ENCODE results near the gene ATP6V1D.
"Not testable (repeated sequence)": the region's sequence is repeated elsewhere in the genome, so short reads cannot be mapped to it uniquely, and the experiment has no call there.

Gene ATP6V1D

DNA sequence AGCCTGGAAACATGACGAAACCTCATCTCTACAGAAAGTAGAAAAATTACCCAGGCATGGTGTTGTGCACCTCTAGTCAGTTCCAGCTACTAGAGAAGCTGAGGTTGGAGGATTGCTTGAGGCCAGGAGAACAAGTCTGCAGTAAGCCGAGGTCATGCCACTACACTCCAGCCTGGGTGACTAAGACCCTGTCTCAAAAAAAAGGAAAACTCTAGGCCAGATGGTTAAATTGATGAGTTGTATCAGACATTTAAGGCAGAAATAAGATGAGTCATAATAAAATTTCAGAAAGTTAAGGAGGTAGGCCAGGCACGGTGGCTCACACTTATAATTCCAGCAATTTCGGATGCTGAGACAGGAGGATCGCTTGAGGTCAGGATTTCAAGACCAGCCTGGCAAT, 11.2 kb upstream of the ATP6V1D start:
- DNase-seq (ENCODE audit: low read depth, low spot score) = no peak

- DNase-seq (ENCODE audit: low read depth, low spot score) = no peak
These were observed 5.9 kb upstream of the ATP6V1D start for GRCh38 chr14:67365476-67365875.

GRCh38 chr14:67360470-67361206, 1.0 kb upstream of the ATP6V1D start:
- no peak for DNase-seq (ENCODE audit: low read depth, low spot score)

- DNase-seq (ENCODE audit: low read depth, low spot score) = no peak
These were observed 455 bp downstream of the ATP6V1D start for GRCh38 chr14:67358924-67359774.

GRCh38 chr14:67357969-67358354, 1.6 kb downstream of the ATP6V1D start:
- DNase-seq (ENCODE audit: low read depth, low spot score) = no peak

DNA sequence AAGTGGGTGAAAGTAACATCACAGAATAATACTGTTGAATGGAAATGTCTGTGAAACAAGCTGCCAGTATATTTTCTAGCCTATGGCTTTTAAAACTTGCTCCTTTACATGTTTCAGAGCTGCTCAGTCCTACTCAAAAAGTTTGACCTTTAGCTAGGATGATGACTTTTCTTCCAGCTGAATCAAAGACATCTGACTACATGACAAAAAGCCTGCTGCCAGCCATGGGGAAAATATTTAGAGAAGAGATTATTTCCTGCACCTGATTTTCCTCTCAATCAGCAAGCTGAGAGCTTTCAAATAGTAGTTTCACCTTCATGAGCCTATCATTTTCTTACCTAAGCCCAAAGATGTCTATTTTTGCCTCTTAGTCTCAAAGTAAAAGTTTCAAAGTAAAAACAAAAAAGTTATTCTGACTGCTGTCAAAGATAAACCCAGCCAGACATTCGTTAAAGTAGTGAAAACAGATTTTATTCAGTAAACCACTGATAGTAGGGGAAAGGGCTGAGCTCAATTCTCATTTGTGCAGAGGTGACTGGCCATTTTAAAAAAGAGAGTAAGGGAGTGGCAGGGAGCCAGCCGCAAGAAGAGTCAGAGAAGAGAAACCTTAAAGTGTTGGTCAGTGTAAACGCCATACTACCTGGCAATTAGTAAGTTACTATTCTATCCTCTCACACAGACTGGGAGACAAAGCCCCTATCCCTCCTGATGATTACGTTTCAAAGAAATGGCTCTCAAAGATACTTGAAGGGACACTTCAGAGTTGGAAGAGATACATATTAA, 2.2 kb downstream of the ATP6V1D start:
- DNase-seq (ENCODE audit: low read depth, low spot score) = no peak

DNA sequence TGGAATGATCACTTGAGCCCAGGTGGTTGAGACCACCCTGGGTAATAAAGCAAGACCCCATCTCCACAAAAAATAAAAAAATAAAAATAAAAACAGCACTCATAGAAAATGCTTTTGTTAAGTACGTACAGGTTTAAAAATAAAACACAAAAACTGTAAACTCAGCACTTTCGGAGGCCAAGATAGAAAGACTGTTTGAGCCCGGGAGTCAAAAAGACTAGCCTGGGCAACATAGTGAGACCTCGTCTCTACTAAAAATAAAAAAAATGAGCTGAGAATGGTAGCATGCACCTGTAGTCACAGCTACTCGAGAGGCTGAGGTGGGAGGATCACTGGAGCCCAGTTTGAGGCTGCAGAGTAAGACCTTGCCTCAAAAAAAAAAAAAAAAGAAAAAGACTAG, 7.5 kb downstream of the ATP6V1D start:
- no peak for DNase-seq (ENCODE audit: low read depth, low spot score)

- no peak for DNase-seq (ENCODE audit: low read depth, low spot score)
These were observed 14.0 kb downstream of the ATP6V1D start for GRCh38 chr14:67345583-67345982.

DNA sequence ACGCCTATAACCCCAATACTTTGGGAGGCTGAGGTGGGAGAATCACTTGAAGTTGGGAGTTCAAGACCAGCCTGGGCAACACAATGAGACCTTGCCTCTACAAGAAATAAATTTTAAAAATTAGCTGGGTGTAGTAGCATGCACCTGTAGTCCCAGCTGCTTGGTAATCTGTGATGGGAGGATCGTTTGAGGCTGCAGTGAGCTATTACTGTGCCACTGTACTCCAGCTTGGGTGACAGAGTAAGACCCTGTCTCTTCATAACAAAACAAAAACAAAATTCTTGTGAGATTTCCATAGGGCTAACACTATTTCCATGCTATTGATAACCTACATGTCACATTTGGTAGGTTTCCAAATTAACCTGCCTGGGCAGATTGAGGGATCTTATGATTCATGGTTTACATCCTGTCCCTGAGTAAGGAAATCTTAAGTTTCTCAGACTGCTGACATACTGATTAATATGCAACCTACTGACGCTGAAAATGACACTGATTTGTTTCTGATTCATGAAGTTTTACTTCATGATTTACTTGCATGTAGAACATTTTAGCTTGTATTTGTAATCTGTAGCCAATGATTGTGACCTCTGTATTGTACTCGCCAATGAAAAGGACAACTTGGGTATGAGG, 15.9 kb downstream of the ATP6V1D start:
- no peak for DNase-seq (ENCODE audit: low read depth, low spot score)

GRCh38 chr14:67341231-67341630, 18.4 kb downstream of the ATP6V1D start:
- DNase-seq (ENCODE audit: low read depth, low spot score) = not testable (repeated sequence)

DNA sequence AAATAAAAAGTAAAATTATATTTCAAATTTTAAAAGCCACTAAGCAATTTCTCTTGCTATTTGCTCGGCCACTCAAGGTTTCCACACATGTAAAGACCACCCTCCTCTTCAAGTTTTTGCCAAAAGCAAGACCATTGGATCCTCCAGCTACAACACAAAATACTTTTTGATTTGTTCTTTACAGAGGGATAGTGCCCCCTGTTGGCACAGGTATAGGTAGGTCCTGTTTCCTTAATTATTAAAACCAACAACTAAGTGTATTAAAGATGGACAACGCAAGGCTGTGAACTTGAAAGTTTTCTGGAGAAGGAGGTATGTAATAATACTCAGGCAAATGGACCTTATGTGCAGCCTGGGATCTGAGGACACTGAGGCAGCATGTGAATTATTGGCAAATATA, 23.8 kb downstream of the ATP6V1D start:
- no peak for DNase-seq (ENCODE audit: low read depth, low spot score)

DNA sequence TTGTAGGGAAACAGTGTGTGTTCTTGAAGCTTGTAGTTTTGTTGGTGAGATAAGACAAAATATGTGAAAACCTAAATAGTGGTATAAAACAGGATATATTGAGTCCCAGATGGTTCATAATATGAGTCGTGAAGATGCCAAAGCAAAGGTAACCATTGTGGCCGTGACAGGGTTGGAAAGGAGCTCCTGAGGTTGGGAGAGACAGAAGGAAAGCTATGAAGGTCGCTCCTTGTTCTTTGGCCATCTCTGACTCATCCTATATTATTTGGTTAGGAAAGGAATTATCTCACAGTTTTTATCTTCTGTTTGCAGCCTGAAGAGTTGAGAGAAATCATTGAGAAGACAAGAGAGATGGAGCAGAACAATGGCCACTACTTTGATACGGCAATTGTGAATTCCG, 27.1 kb downstream of the ATP6V1D start:
- no peak for DNase-seq (ENCODE audit: low read depth, low spot score)

GRCh38 chr14:67331368-67332125, 28.1 kb downstream of the ATP6V1D start:
- no peak for DNase-seq (ENCODE audit: low read depth, low spot score)

- not testable (repeated sequence) for DNase-seq (ENCODE audit: low read depth, low spot score)
These were observed 29.9 kb downstream of the ATP6V1D start for GRCh38 chr14:67329666-67330065.

DNA sequence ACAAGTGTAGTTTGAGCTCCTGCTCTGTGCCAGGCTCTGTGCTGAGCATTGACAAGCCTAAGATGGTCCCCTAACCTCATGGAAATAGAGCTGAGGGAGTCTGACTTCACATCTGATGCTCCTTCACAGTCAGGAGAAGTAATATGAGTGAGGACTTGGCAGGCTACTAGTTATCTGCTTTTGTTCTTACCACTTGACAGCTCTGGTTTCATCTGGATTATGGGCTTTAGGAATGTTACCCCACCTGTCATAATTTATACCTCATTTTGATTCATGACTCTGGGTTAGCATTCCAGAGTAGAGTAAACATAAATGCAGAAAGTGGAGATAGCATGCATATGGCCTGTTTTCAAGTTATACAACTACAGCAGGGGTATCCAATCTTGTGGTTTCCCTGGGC, 40.5 kb downstream of the ATP6V1D start:
- DNase-seq (ENCODE audit: low read depth, low spot score) = no peak

GRCh38 chr14:67317822-67318221, 41.8 kb downstream of the ATP6V1D start:
- no peak for DNase-seq (ENCODE audit: low read depth, low spot score)

DNA sequence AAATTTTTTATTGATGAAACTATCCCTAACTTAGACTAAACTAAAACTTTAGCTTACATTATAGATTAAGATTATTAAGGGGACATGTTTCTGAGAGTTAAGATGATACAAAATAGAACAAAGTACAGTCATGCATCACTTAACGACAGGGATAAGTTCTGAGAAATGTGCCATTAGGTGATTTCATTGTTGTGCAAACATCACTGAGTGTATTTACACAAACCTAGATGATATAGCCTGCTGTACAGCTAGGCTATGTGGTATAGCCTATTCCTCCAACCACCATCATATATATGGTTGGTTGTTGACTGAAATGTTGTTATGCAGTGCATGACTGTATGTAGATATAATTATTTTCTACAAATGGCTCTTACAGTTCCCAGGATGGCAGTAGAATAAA, 46.5 kb downstream of the ATP6V1D start:
- no peak for DNase-seq (ENCODE audit: low read depth, low spot score)

DNA sequence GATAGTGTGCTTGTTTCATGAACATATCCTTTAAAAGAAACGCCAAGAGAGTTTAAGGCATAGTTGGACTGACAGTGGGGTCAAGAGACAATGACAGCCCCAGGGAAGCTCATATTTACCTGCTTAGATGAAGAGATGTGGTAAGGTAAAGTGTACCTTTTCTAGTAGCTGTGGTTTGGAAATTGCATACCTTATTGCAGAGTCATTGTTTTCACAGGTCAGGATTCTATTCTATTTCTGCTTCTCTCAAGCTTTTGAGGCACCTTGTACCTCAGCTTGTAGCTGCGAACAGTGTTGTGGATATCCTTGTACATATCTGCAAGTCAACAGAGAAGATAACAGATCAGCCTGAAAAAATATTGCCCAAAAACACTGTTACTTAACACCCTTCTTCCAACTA, 47.7 kb downstream of the ATP6V1D start:
- DNase-seq (ENCODE audit: low read depth, low spot score) = no peak
